Measurements from ENCODE around the gene RIOX2.

DNA sequence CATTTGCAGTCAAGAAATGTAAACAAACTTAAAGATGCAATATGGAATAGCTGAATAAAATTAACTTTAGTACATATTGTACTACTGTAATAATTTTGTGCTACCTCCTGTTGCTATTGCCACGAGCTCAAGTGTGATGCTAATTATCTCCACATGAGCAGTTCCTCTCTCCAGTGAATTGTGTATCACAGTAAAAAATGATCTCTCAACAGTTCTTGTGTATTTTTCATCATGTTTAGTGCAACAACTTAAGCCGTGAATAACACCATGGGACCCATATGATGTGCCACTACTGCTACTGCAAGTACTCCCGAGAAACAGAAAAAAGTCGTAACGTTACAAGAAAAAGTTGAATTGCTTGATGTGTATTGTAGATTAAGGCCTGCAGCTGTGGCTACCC lies 12.4 kb downstream of the RIOX2 start:
- TF ChIP-seq EZH2 (IDR thresholded peaks at IDR 0.05; ENCODE audit: borderline replicate concordance, low read length) = no peak
- TF ChIP-seq, protein P1, sequence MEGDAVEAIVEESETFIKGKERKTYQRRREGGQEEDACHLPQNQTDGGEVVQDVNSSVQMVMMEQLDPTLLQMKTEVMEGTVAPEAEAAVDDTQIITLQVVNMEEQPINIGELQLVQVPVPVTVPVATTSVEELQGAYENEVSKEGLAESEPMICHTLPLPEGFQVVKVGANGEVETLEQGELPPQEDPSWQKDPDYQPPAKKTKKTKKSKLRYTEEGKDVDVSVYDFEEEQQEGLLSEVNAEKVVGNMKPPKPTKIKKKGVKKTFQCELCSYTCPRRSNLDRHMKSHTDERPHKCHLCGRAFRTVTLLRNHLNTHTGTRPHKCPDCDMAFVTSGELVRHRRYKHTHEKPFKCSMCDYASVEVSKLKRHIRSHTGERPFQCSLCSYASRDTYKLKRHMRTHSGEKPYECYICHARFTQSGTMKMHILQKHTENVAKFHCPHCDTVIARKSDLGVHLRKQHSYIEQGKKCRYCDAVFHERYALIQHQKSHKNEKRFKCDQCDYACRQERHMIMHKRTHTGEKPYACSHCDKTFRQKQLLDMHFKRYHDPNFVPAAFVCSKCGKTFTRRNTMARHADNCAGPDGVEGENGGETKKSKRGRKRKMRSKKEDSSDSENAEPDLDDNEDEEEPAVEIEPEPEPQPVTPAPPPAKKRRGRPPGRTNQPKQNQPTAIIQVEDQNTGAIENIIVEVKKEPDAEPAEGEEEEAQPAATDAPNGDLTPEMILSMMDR (conservative IDR thresholded peaks at IDR 0.05 in 1 of 2, IDR thresholded peaks at IDR 0.05 in 1 of 2; ENCODE audit: extremely low read depth in 1 of 2, insufficient read depth in 1 of 2, low read depth in 1 of 2, low read length in 2 of 2) = no peak

Measured in mammary epithelial cell (primary cell).